GM12878 (cell line): ENCODE measurements around the gene CAPZB.

Experiments used
- EP300 ChIP-seq, 2 experiments: fragments of 150-350 bp in 1 of 2; IDR thresholded peaks; 2 replicates each; pipeline ENCODE4 v1.6.1; 2011 to 2012; ENCODE audit warnings: low read depth in 2 of 2, low read length in 2 of 2, borderline replicate concordance in 1 of 2, improper control_type of control experiment in 1 of 2, inconsistent platforms in 1 of 2; ENCODE audit not compliant: control insufficient read depth in 1 of 2
- MYC ChIP-seq: IDR thresholded peaks from 2 replicates; pipeline ENCODE4 v1.6.1; 2011; ENCODE audit warnings: mild to moderate bottlenecking, low read length, moderate library complexity, inconsistent platforms; ENCODE audit not compliant: insufficient read depth, insufficient replicate concordance, insufficient read length, severe bottlenecking
- RB1 ChIP-seq: fragments of 450-650 bp; formaldehyde crosslinking; IDR thresholded peaks from 2 replicates; pipeline ENCODE4 v1.6.1; 2017; ENCODE audit warnings: mild to moderate bottlenecking, borderline replicate concordance
- TF ChIP-seq, protein P1 (sequence below), 3 experiments: IDR thresholded peaks in 2 of 3; conservative IDR thresholded peaks in 1 of 3; 2 replicates each; pipeline ENCODE4 v1.5.1; 2011; ENCODE audit warnings: low read depth in 3 of 3, low read length in 3 of 3, mild to moderate bottlenecking in 3 of 3, control low read depth in 2 of 3, moderate library complexity in 2 of 3, inconsistent platforms in 1 of 3, mixed read lengths in 1 of 3; ENCODE audit not compliant: control insufficient read depth in 2 of 3, insufficient read depth in 1 of 3; ENCODE audit errors: extremely low read depth in 1 of 3

DNA sequence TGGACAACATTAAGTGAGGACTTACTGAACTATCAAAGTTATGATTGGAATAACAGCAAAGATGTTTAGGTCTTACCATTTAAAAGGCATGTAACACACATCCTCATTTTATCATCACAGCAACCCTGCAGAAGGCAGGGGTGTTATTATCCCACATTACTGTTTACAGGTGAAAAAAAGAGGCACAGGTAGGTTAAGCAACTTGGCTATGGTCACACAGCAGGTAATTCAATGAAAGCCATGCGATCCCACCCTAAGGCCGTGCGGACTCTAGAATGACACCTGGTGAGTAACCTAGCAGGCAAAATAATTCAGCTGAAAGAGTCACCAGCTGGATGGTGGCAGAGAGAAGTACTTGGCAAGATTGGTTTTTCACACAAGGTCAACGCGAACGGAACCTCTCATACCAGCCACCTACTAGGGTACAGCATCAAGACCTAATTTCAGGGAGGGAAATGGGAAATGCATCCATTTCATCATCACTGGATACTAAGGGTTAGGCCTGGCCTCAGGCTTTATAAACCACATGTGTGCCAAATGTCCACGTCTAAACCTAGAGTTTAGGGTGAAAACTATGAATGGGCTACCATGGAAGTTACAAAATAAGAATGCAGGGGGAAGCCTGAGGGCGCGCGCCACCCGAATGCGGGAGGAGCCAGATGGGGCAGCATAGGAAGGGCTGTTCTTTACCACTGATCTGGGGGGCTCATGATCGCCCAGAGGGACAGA, 88.0 kb downstream of the CAPZB start:
- TF ChIP-seq MYC (no peak), EP300 (IDR thresholded peaks at IDR 0.05; ENCODE audit: borderline replicate concordance in 1 of 2, control insufficient read depth in 1 of 2, low read depth in 2 of 2, low read length in 2 of 2) (no peak), RB1 (no peak)
- TF ChIP-seq, protein P1, sequence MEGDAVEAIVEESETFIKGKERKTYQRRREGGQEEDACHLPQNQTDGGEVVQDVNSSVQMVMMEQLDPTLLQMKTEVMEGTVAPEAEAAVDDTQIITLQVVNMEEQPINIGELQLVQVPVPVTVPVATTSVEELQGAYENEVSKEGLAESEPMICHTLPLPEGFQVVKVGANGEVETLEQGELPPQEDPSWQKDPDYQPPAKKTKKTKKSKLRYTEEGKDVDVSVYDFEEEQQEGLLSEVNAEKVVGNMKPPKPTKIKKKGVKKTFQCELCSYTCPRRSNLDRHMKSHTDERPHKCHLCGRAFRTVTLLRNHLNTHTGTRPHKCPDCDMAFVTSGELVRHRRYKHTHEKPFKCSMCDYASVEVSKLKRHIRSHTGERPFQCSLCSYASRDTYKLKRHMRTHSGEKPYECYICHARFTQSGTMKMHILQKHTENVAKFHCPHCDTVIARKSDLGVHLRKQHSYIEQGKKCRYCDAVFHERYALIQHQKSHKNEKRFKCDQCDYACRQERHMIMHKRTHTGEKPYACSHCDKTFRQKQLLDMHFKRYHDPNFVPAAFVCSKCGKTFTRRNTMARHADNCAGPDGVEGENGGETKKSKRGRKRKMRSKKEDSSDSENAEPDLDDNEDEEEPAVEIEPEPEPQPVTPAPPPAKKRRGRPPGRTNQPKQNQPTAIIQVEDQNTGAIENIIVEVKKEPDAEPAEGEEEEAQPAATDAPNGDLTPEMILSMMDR (IDR thresholded peaks at IDR 0.05 in 2 of 3, conservative IDR thresholded peaks at IDR 0.05 in 1 of 3; ENCODE audit: control insufficient read depth in 2 of 3, extremely low read depth in 1 of 3, insufficient read depth in 1 of 3, low read depth in 3 of 3, low read length in 3 of 3): no peak
